Stomach smooth muscle (tissue), 2 donors: ENCODE data around the gene TBK1.

Source experiments
- H3K27ac ChIP-seq: one replicate; pipeline ENCODE4 v1.7.0; 2013; ENCODE audit warnings: mild to moderate bottlenecking, low read length, inconsistent platforms
- H3K27me3 ChIP-seq, 2 donors: one replicate each; pipeline ENCODE4 v1.7.0; 2013; ENCODE audit warnings: low read length in 2 of 2; ENCODE audit not compliant: insufficient read depth in 2 of 2, control insufficient read depth in 1 of 2
- H3K36me3 ChIP-seq, 2 donors: one replicate each; pipeline ENCODE4 v1.7.0; 2013; ENCODE audit warnings: low read length in 2 of 2; ENCODE audit not compliant: control insufficient read depth in 2 of 2, insufficient read depth in 2 of 2
- H3K4me1 ChIP-seq: one replicate; pipeline ENCODE4 v1.7.0; 2013; ENCODE audit warnings: low read length; ENCODE audit not compliant: control insufficient read depth, insufficient read depth
- H3K4me3 ChIP-seq, 2 donors: one replicate each; pipeline ENCODE4 v1.7.0; 2013; ENCODE audit warnings: low read length in 2 of 2
- H3K9ac ChIP-seq, 2 donors: one replicate each; pipeline ENCODE4 v1.7.0; 2013; ENCODE audit warnings: low read length in 2 of 2, mild to moderate bottlenecking in 1 of 2
- H3K9me3 ChIP-seq, 2 donors: one replicate each; pipeline ENCODE4 v1.7.0; 2013; ENCODE audit warnings: low read length in 2 of 2; ENCODE audit not compliant: control insufficient read depth in 2 of 2
- donor health status: healthy.
- donor health status: Pancreatic carcinoma.

TBK1 gene

GRCh38 chr12:64496839-64497400 lies 45.0 kb downstream of the TBK1 start:
- no peak overlapping the region for H3K4me3 ChIP-seq
- H3K27me3 ChIP-seq = no peaks in the 10 kb centered on the region
- no peaks in the 10 kb centered on the region for H3K9me3 ChIP-seq
- H3K27ac ChIP-seq = no peak overlapping the region
- H3K36me3 ChIP-seq = peaks cover 10 to 19% of the 10 kb centered on the region in 2 donors
- no peak overlapping the region for H3K9ac ChIP-seq
- H3K4me1 ChIP-seq = no peaks in the 10 kb centered on the region

DNA sequence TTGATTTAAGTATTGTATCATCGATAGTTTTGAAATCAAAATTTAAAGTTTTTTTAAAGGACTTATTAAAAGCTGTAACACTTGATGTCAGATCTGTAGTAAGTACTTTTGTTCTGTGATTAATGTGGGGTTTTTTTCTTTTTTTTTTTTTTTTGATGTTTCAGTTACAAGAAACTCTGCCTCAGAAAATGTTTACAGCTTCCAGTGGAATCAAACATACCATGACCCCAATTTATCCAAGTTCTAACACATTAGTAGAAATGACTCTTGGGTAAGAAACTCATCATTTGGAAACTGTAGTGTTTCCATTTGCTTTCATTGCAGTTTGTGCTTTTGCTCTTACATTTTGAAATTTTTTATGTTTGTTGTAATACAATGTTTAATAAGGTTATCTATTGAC lies 45.6 kb downstream of the TBK1 start:
- Histone ChIP-seq H3K27me3 (no peaks in the 10 kb centered on the region), H3K36me3 (peaks cover 10 to 19% of the 10 kb centered on the region in 2 donors), H3K4me1 (no peaks in the 10 kb centered on the region), H3K27ac (no peak overlapping the region), H3K9ac (no peak overlapping the region), H3K9me3 (no peaks in the 10 kb centered on the region), H3K4me3 (no peak overlapping the region)

GRCh38 chr12:64497903-64498302 lies 46.0 kb downstream of the TBK1 start:
- no peaks in the 10 kb centered on the region for H3K27me3 ChIP-seq
- H3K9ac ChIP-seq = no peak overlapping the region
- H3K4me3 ChIP-seq = no peak overlapping the region
- H3K27ac ChIP-seq = no peak overlapping the region
- peaks cover 10 to 19% of the 10 kb centered on the region in 2 donors for H3K36me3 ChIP-seq
- no peaks in the 10 kb centered on the region for H3K4me1 ChIP-seq
- H3K9me3 ChIP-seq = no peaks in the 10 kb centered on the region

DNA sequence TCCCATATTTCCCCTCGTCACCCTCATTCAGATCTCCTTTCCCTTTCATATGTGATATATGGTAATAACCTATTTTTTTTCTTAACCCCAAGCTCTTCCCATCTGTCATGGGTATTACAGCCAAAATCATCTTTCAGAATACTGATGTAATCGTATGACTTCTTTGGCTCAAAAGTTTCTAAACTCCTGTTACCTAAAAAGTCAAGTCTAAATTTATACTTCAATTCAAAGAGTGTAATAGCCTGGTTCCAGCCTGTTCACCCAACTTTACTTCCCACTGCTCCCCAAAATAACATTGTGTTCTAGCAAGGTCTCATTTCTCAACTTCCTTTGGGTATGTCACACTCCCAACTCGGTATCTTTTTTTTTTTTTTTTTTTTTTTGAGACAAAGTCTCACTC lies 48.5 kb downstream of the TBK1 start:
- Histone ChIP-seq H3K9me3 (no peaks in the 10 kb centered on the region), H3K9ac (no peak overlapping the region), H3K36me3 (peaks cover 5 to 15% of the 10 kb centered on the region in 2 donors), H3K4me1 (no peaks in the 10 kb centered on the region), H3K4me3 (no peak overlapping the region), H3K27me3 (no peaks in the 10 kb centered on the region), H3K27ac (no peak overlapping the region)

DNA sequence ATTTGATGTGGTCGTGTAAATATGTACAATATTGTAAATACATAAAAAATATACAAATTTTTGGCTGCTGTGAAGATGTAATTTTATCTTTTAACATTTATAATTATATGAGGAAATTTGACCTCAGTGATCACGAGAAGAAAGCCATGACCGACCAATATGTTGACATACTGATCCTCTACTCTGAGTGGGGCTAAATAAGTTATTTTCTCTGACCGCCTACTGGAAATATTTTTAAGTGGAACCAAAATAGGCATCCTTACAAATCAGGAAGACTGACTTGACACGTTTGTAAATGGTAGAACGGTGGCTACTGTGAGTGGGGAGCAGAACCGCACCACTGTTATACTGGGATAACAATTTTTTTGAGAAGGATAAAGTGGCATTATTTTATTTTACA lies 49.6 kb downstream of the TBK1 start:
- Histone ChIP-seq H3K27me3 (no peaks in the 10 kb centered on the region), H3K36me3 (peaks cover 3 to 9% of the 10 kb centered on the region in 2 donors), H3K9ac (no peak overlapping the region), H3K4me3 (no peak overlapping the region), H3K27ac (no peak overlapping the region), H3K9me3 (no peaks in the 10 kb centered on the region), H3K4me1 (no peaks in the 10 kb centered on the region)

GRCh38 chr12:64506955-64507354 lies 55.0 kb downstream of the TBK1 start:
- H3K9me3 ChIP-seq = no peaks in the 10 kb centered on the region
- H3K4me1 ChIP-seq = no peaks in the 10 kb centered on the region
- H3K9ac ChIP-seq = no peak overlapping the region

GRCh38 chr12:64510667-64511066 lies 58.7 kb downstream of the TBK1 start:
- H3K27ac ChIP-seq = no peak overlapping the region
- H3K36me3 ChIP-seq = no peaks in the 10 kb centered on the region
- no peak overlapping the region for H3K4me3 ChIP-seq
- no peak overlapping the region for H3K9ac ChIP-seq
- H3K4me1 ChIP-seq = no peaks in the 10 kb centered on the region
- no peaks in the 10 kb centered on the region for H3K27me3 ChIP-seq
- no peaks in the 10 kb centered on the region for H3K9me3 ChIP-seq

More at GRCh38 chr12:64506955-64507354, 55.0 kb downstream of the TBK1 start:
- no peak overlapping the region for H3K27ac ChIP-seq
- no peaks in the 10 kb centered on the region for H3K27me3 ChIP-seq
- H3K4me3 ChIP-seq = no peak overlapping the region
- H3K36me3 ChIP-seq = no peaks in the 10 kb centered on the region

GRCh38 chr12:64518396-64518795 lies 66.5 kb downstream of the TBK1 start:
- Histone ChIP-seq H3K4me3 (no peak overlapping the region), H3K36me3 (no peaks in the 10 kb centered on the region), H3K4me1 (no peaks in the 10 kb centered on the region), H3K27me3 (no peaks in the 10 kb centered on the region), H3K9me3 (no peaks in the 10 kb centered on the region), H3K9ac (no peak overlapping the region), H3K27ac (no peak overlapping the region)

DNA sequence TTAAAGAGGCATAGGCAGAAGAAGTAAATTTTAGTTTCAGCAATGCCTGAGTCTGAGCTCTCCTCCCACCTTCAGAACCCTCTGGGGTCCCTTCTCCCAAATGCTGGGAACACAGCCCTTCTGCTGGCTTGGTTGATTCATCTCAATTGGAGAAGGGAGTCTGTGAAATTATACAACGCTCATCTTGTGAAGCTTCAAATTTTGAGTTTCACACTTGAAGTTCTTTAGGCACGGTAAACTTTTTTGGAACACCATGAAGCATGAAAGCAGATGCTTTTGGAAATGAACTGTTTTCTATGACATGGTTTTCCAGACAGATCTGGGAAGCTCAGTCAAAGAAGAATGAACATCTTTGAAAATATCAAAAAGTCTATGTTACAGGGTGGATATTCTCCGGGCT lies 69.9 kb downstream of the TBK1 start:
- Histone ChIP-seq H3K9me3 (no peaks in the 10 kb centered on the region), H3K4me1 (no peaks in the 10 kb centered on the region), H3K27ac (no peak overlapping the region), H3K4me3 (no peak overlapping the region), H3K27me3 (no peaks in the 10 kb centered on the region), H3K9ac (no peak overlapping the region), H3K36me3 (no peaks in the 10 kb centered on the region)

DNA sequence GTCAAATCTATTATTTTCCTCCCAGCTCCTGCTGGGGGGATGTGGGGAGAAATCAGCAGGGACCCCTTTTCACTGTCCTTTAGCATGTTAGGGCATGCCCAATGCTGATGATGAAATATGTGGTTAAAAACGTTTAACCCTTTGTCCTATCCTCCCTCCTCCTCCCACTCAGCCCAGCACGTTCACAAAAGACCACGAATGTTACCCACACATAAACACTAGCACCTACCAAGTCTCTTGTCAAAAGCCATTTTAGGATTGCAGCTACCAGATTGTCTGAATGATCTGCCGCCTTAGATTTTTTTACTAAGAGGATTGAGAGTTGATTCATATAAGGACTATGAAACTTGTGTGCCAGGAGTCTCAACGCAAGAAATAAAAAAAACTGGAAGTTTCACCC lies 70.4 kb downstream of the TBK1 start:
- Histone ChIP-seq H3K4me1 (no peaks in the 10 kb centered on the region), H3K36me3 (no peaks in the 10 kb centered on the region), H3K9ac (no peak overlapping the region), H3K9me3 (no peaks in the 10 kb centered on the region), H3K4me3 (no peak overlapping the region), H3K27ac (no peak overlapping the region), H3K27me3 (no peaks in the 10 kb centered on the region)

- Histone ChIP-seq H3K9me3 (no peaks in the 10 kb centered on the region), H3K27me3 (no peaks in the 10 kb centered on the region), H3K4me3 (no peak overlapping the region), H3K27ac (no peak overlapping the region), H3K4me1 (no peaks in the 10 kb centered on the region), H3K36me3 (no peaks in the 10 kb centered on the region), H3K9ac (no peak overlapping the region)
Observed at GRCh38 chr12:64522807-64523206, 70.9 kb downstream of the TBK1 start.
